Esophagus muscularis mucosa (tissue), 4 donors: Measurements from ENCODE around the gene EPAS1.

Source experiments
- CTCF ChIP-seq, 3 experiments: fragments of 200-600 bp in 2 of 3; fragments of 450-650 bp in 1 of 3; sonication (generic) in 2 of 3; IDR thresholded peaks; one replicate each; pipeline ENCODE4 v1.5.1; 2017 to 2019; ENCODE audit warnings: antibody characterized with exemption in 3 of 3, mild to moderate bottlenecking in 2 of 3, moderate library complexity in 1 of 3
- EP300 ChIP-seq: sonication (generic); formaldehyde crosslinking; IDR thresholded peaks from one replicate; pipeline ENCODE4 v1.6.1; 2017; ENCODE audit warnings: antibody characterized with exemption
- POLR2A ChIP-seq: fragments of 450-650 bp; IDR thresholded peaks from one replicate; pipeline ENCODE4 v1.6.1; 2017; ENCODE audit warnings: antibody characterized with exemption, moderate library complexity, mild to moderate bottlenecking, low read depth
- POLR2AphosphoS5 ChIP-seq, 2 donors: sonication (generic); formaldehyde crosslinking; IDR thresholded peaks; one replicate each; pipeline ENCODE4 v1.6.1; 2017; ENCODE audit warnings: antibody characterized with exemption in 2 of 2

DNA sequence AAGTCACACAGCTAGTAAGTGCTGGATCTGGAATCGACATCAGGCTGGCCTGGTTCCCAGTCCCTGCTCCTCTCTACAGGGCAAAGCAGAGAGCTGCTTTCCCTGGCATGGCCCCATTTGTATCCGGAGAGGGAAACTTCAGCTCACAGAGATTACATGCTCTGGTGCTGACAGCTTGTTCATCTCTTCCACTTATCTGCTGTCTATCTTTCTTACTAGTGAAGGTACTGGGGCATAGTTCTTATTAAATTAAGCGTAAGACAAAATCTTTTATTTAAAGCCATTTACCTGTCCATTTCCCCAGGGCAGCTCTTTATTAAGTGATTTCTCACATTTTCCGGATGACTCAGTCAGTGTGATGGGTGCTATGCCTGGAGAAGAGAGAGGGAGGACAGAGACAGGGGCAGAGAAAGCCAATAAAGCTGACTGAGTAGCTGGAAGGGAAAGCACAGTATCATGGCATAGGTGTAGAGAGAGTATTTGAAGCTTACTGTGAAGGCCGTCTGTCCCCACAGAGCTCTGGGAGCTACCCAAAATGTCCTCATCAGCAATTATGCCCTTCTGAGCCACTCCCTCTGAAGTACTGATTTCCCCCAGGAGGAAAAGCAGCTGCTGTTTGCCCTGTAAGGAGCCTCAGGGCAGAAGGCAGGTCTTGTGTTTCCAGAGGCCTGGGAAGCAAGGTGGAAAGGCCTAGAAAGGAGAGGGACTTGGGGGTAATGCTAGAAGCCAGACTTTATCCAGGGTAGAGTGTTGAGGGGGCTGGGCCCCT is 44.1 kb upstream of the EPAS1 start:
- no peak for TF ChIP-seq CTCF (IDR thresholded peaks at IDR 0.05)
- TF ChIP-seq EP300 = no peak
- no peak for TF ChIP-seq POLR2AphosphoS5 (IDR thresholded peaks at IDR 0.05)
- TF ChIP-seq POLR2A = no peak
